K562 (cell line): Measurements from ENCODE around the gene ERBB4. TPM values are rescaled to one million over a fixed set of nuclear protein-coding genes. Genes with fewer than 3 reads are reported as not detected.

Experiments
- ATAC-seq: fragments of 200-7000 bp; cut with Tn5 transposase; 3 replicates; pipeline ENCODE4 v1.9.1; 2020; ENCODE audit warnings: moderate library complexity
- BruUV-seq: library from RNA; stranded (reverse); fragments of 400-500 nt; replicated peaks from 2 replicates; lab custom pipeline; 2021; lab: Mats Ljungman, UMichigan
- CTCF ChIA-PET: fragments of 300-600 bp; formaldehyde crosslinking; extraction: SDS; loops from one replicate; lab custom pipeline; 2021; ENCODE audit warnings: low intra/inter-chr PET ratio; lab: Yijun Ruan, JAX
- POLR2A ChIA-PET: fragments of 300-600, 350-650 bp; sonication (Branson Sonifier 250); formaldehyde crosslinking; extraction: SDS; loops from one replicate; lab custom pipeline; 2021; ENCODE audit warnings: antibody characterized with exemption, inconsistent platforms; lab: Yijun Ruan, JAX
- DNase-seq, 4 experiments: peaks; one replicate each; pipeline versions ENCODE4 v3.0.0 to v3.0.0-alpha.2; 2011 to 2018; ENCODE audit warnings: low spot score in 3 of 4, mixed read lengths in 3 of 4; ENCODE audit errors: extremely low read depth in 1 of 4
- FAIRE-seq: peaks from 2 replicates; lab custom pipeline; 2011; peaks lifted over from hg19 to GRCh38; lab: Jason Lieb, UNC
- H2AFZ ChIP-seq: 2 replicates; pipeline ENCODE4 v1.6.0; 2011; ENCODE audit warnings: low read depth, low read length, control low read depth, inconsistent platforms
- H3K27ac ChIP-seq: fragments of 200-600 bp; 3 replicates; pipeline ENCODE4 v1.8.0; 2011; ENCODE audit warnings: low read depth, mild to moderate bottlenecking, control low read depth, inconsistent platforms, low read length, moderate library complexity, mixed read lengths; ENCODE audit errors: extremely low read depth
- H3K27me3 ChIP-seq, 2 experiments: fragments of 300-600 bp in 1 of 2; 2 replicates in 1 of 2; 3 replicates in 1 of 2; pipeline versions ENCODE4 v1.6.0 to v1.8.0; 2011; ENCODE audit warnings: inconsistent platforms in 2 of 2, low read length in 2 of 2, mild to moderate bottlenecking in 1 of 2, mixed read lengths in 1 of 2, moderate library complexity in 1 of 2; ENCODE audit not compliant: control insufficient read depth in 2 of 2, insufficient read depth in 2 of 2
- H3K36me3 ChIP-seq: fragments of 300-600 bp; 3 replicates; pipeline ENCODE4 v1.8.0; 2011; ENCODE audit warnings: mild to moderate bottlenecking, low read length, inconsistent platforms; ENCODE audit not compliant: control insufficient read depth, insufficient read depth
- H3K4me1 ChIP-seq, 2 experiments: fragments of 200-600 bp in 1 of 2; replicated peaks in 1 of 2; 2 replicates in 1 of 2; 3 replicates in 1 of 2; pipeline versions ENCODE4 v1.5.1 to v1.8.0; 2011; ENCODE audit warnings: inconsistent platforms in 2 of 2, low read length in 2 of 2, mild to moderate bottlenecking in 1 of 2, mixed read lengths in 1 of 2, moderate library complexity in 1 of 2; ENCODE audit not compliant: control insufficient read depth in 2 of 2, insufficient read depth in 2 of 2
- H3K4me2 ChIP-seq: 2 replicates; pipeline ENCODE4 v1.6.1; 2011; ENCODE audit warnings: low read length, control low read depth, inconsistent platforms, mixed read lengths; ENCODE audit not compliant: insufficient read depth
- H3K4me3 ChIP-seq: fragments of 200-600 bp; sonication (generic), shearing (Covaris generic); 2 replicates; pipeline ENCODE4 v1.5.1; 2016; ENCODE audit warnings: control low read depth, inconsistent platforms
- H3K79me2 ChIP-seq: fragments of 200-600 bp; 3 replicates; pipeline ENCODE4 v1.8.0; 2011; ENCODE audit warnings: low read length, inconsistent platforms; ENCODE audit not compliant: control insufficient read depth, insufficient read depth
- H3K9ac ChIP-seq, 2 experiments: 2 replicates each; pipeline versions ENCODE4 v1.6.0 to v1.6.1; 2011; ENCODE audit warnings: low read depth in 2 of 2, low read length in 2 of 2, control low read depth in 1 of 2, inconsistent platforms in 1 of 2, mild to moderate bottlenecking in 1 of 2, mixed read lengths in 1 of 2; ENCODE audit not compliant: insufficient read depth in 1 of 2
- H3K9me1 ChIP-seq: one replicate; pipeline ENCODE4 v1.6.0; 2011; ENCODE audit warnings: inconsistent platforms, mild to moderate bottlenecking, low read length, moderate library complexity; ENCODE audit not compliant: control insufficient read depth, insufficient read depth
- H3K9me3 ChIP-seq: replicated peaks from 2 replicates; pipeline ENCODE4 v1.5.1; 2011; ENCODE audit warnings: low read depth, low read length, inconsistent platforms; ENCODE audit not compliant: control insufficient read depth, insufficient read depth
- H4K20me1 ChIP-seq: replicated peaks from 2 replicates; pipeline ENCODE4 v1.6.1; 2011; ENCODE audit warnings: low read length, inconsistent platforms, mixed read lengths; ENCODE audit not compliant: control insufficient read depth, insufficient read depth
- AFF1 ChIP-seq, 2 experiments: fragments of 450-650 bp; IDR thresholded peaks; 2 replicates each; pipeline ENCODE4 v1.6.1; 2018; ENCODE audit warnings: mild to moderate bottlenecking in 2 of 2, low read depth in 1 of 2; ENCODE audit not compliant: partially characterized antibody in 2 of 2
- ARID3B ChIP-seq: fragments of 250-450 bp; sonication (Bioruptor Pico); IDR thresholded peaks from 2 replicates; pipeline ENCODE4 v1.4.0; 2020; ENCODE audit warnings: borderline replicate concordance
- BHLHE40 ChIP-seq: IDR thresholded peaks from 2 replicates; pipeline ENCODE4 v1.6.1; 2011; ENCODE audit warnings: low read length, improper control_type of control experiment
- EP300 ChIP-seq: IDR thresholded peaks from 2 replicates; pipeline ENCODE4 v1.6.1; 2012; ENCODE audit warnings: low read length, improper control_type of control experiment
- ETV6 ChIP-seq, 3 experiments: fragments of 150-350 bp in 1 of 3; sonication (generic) in 1 of 3; formaldehyde crosslinking in 1 of 3; IDR thresholded peaks; 2 replicates each; pipeline versions ENCODE4 v1.6.1 to v1.8.0; 2014 to 2022; ENCODE audit warnings: borderline replicate concordance in 2 of 3, low read depth in 2 of 3, antibody characterized with exemption in 1 of 3, low read length in 1 of 3, mild to moderate bottlenecking in 1 of 3, missing genetic modification reagents in 1 of 3
- FOSL1 ChIP-seq: fragments of 200-800 bp; sonication (Bioruptor generic); conservative IDR thresholded peaks from 2 replicates; pipeline ENCODE4 v1.6.1; 2016; ENCODE audit warnings: missing genetic modification characterization, missing compliant biosample characterization
- ID3 ChIP-seq, 2 experiments: fragments of 250-450 bp in 1 of 2; fragments of 450-650 bp in 1 of 2; sonication (Bioruptor Pico) in 1 of 2; IDR thresholded peaks; 2 replicates each; pipeline versions ENCODE4 v1.6.1 to v1.8.0; 2016 to 2021; ENCODE audit warnings: mild to moderate bottlenecking in 2 of 2, moderate library complexity in 2 of 2, missing compliant biosample characterization in 1 of 2, missing genetic modification characterization in 1 of 2
- MAFG ChIP-seq: fragments of 450-650 bp; conservative IDR thresholded peaks from 2 replicates; pipeline ENCODE4 v1.6.1; 2016; ENCODE audit warnings: missing genetic modification characterization, missing compliant biosample characterization
- MCM2 ChIP-seq: fragments of 450-650 bp; IDR thresholded peaks from 2 replicates; pipeline ENCODE4 v1.6.1; 2017; ENCODE audit warnings: low read depth, mild to moderate bottlenecking
- MTA1 ChIP-seq: fragments of 450-650 bp; IDR thresholded peaks from 2 replicates; pipeline ENCODE4 v1.6.1; 2017; ENCODE audit warnings: borderline replicate concordance
- NBN ChIP-seq: fragments of 450-650 bp; IDR thresholded peaks from 2 replicates; pipeline ENCODE4 v1.6.1; 2016; ENCODE audit warnings: low read depth, mild to moderate bottlenecking
- OTX1 ChIP-seq: fragments of 450-650 bp; formaldehyde crosslinking; IDR thresholded peaks from 2 replicates; pipeline ENCODE4 v1.4.0; 2022; ENCODE audit warnings: mild to moderate bottlenecking
- PHF21A ChIP-seq: fragments of 450-650 bp; IDR thresholded peaks from 2 replicates; pipeline ENCODE4 v1.6.1; 2017; ENCODE audit warnings: low read depth, borderline replicate concordance
- PHF8 ChIP-seq: fragments of 200-600 bp; sonication (generic); IDR thresholded peaks from 2 replicates; pipeline ENCODE4 v1.6.1; 2012; ENCODE audit warnings: mixed run types, mild to moderate bottlenecking, inconsistent platforms, low read length, moderate library complexity, borderline replicate concordance
- STAT5A ChIP-seq: IDR thresholded peaks from 2 replicates; pipeline ENCODE4 v1.6.1; 2012; ENCODE audit warnings: low read length, inconsistent platforms, borderline replicate concordance
- TCF15 ChIP-seq: fragments of 250-450 bp; sonication (Bioruptor Pico); IDR thresholded peaks from 2 replicates; pipeline ENCODE4 v1.8.0; 2022; ENCODE audit warnings: moderate library complexity, mild to moderate bottlenecking, inconsistent platforms
- WGBS: fragments of 100-300 bp; shearing (Covaris generic); methylation state at CpG from one replicate; pipeline ENCODE4 v1.1.6; 2016; ENCODE audit warnings: low coverage, mixed read lengths; ENCODE audit not compliant: insufficient coverage; ENCODE audit errors: missing lambda C conversion rate; 5-methylcytosine and 5-hydroxymethylcytosine counted together
- in situ Hi-C: fragments of 300-500 bp; cut with MboI; formaldehyde crosslinking; loops from 4 replicates; pipeline ENCODE4 v1.15.0; 2018; ENCODE audit warnings: inconsistent platforms, mixed read lengths
- intact Hi-C: fragments of 100-400 bp; cut with micrococcal nuclease; formaldehyde crosslinking; loops from 2 replicates; pipeline ENCODE4 v1.14.2; 2022
- polyA plus RNA-seq, 8 experiments: library from polyadenylated mRNA; depleted of rRNA in 4 of 8; stranded (reverse) in 5 of 8; unstranded in 3 of 8; fragments of >200 nt; fragmentation: Nextera tagmentation in 2 of 8; fragmentation: Illumina TruSeq in 1 of 8; extraction: Ambion mirVana in 2 of 8; extraction: Trizol in 1 of 8; gene quantifications; 2 replicates each; pipeline versions ENCODE4 v1.2.1 to v1.2.3, GENCODE V29; 2011 to 2014; ENCODE audit warnings: inconsistent platforms in 1 of 8, missing spikeins in 1 of 8
- total RNA-seq, 7 experiments: library from RNA; depleted of rRNA in 6 of 7; stranded (reverse); fragments of >200 nt in 6 of 7; fragmentation: Illumina TruSeq in 2 of 7; extraction: Trizol in 2 of 7; gene quantifications; 2 replicates each; pipeline versions ENCODE4 v1.2.1 to v1.2.3, GENCODE V29; 2011 to 2021; ENCODE audit warnings: low replicate concordance in 1 of 7

ERBB4 gene
- total and polyA plus RNA-seq, 9 of the 15 experiments (the other 6 are each of a cell fraction or from before 2014, with no cell fraction given), result not detected

- TF ChIP-seq AFF1 (IDR thresholded peaks at IDR 0.05; ENCODE audit: low read depth in 1 of 2, partially characterized antibody in 2 of 2) (no peak), FOSL1 (tag) (no peak), BHLHE40 (no peak), PHF21A (no peak), MAFG (no peak), NBN (no peak), PHF8 (no peak)
Observed at GRCh38 chr2:211990335-211990734, 548.3 kb downstream of the ERBB4 start (continued).

- Histone ChIP-seq H3K9ac (no peak overlapping the region), H2AFZ (no peak overlapping the region), H3K4me3 (no peak overlapping the region), H3K79me2 (no peaks in the 10 kb centered on the region), H3K27ac (no peak overlapping the region), H4K20me1 (no peaks in the 10 kb centered on the region), H3K4me1 (no peaks in the 10 kb centered on the region), H3K9me1 (no peaks in the 10 kb centered on the region), H3K9me3 (no peaks in the 10 kb centered on the region; the same call in 1 of the 2 replicates), H3K36me3 (no peaks in the 10 kb centered on the region), H3K27me3 (no peaks in the 10 kb centered on the region), H3K4me2 (no peak overlapping the region)
- ATAC-seq, result no peak
- in situ Hi-C loops, result no loop called here
- ChIA-PET POLR2A (no interaction called here), CTCF (no interaction called here)
- no peak for FAIRE-seq
- intact Hi-C loops, result no loop called here
- no TSS peak for BruUV-seq
- no peak for DNase-seq
- 0% methylated on average over 2 of the region's 2 CpGs for WGBS
- no peak for TF ChIP-seq MCM2
- no peak for TF ChIP-seq STAT5A
- TF ChIP-seq ETV6 (IDR thresholded peaks at IDR 0.05; ENCODE audit: borderline replicate concordance in 1 of 2, low read depth in 2 of 2, low read length in 1 of 2), result no peak
- no peak for TF ChIP-seq ETV6 (CRISPR knock-in tag; IDR thresholded peaks at IDR 0.05; ENCODE audit: borderline replicate concordance)
- no peak for TF ChIP-seq ID3 (CRISPR knock-in tag; IDR thresholded peaks at IDR 0.05)
- no peak for TF ChIP-seq ID3 (tag; IDR thresholded peaks at IDR 0.05)
- TF ChIP-seq TCF15, result no peak
- TF ChIP-seq ARID3B (CRISPR knock-in tag), result no peak
- no peak for TF ChIP-seq OTX1 (CRISPR knock-in tag)
- no peak for TF ChIP-seq EP300
- TF ChIP-seq MTA1, result no peak
Observed at GRCh38 chr2:211986313-211986712, 552.3 kb downstream of the ERBB4 start.
